CD4-positive, alpha-beta T cell (primary cell): Measurements from ENCODE around the gene HACL1. TPM values are rescaled to one million over a fixed set of nuclear protein-coding genes. Genes with fewer than 3 reads are reported as not detected.
"Not testable (repeated sequence)": the region's sequence is repeated elsewhere in the genome, so short reads cannot be mapped to it uniquely, and the experiment has no call there.

Experiments
- ATAC-seq: fragments of 200-7000 bp; cut with Tn5 transposase; one replicate; pipeline ENCODE4 v1.10.0; 2022; ENCODE audit warnings: mild to moderate bottlenecking; ENCODE audit not compliant: poor library complexity
- CTCF ChIA-PET: fragments of 350-600 bp; sonication (Branson Sonifier 250); formaldehyde crosslinking; loops from one replicate; lab custom pipeline; 2021; ENCODE audit warnings: antibody characterized with exemption, inconsistent platforms; lab: Charles Lee
- POLR2A ChIA-PET: fragments of 350-600 bp; sonication (Branson Sonifier 250); formaldehyde crosslinking; loops from one replicate; lab custom pipeline; 2021; ENCODE audit warnings: antibody characterized with exemption, inconsistent platforms; lab: Charles Lee
- DNase-seq, 14 experiments: peaks; one replicate each; pipeline ENCODE4 v3.0.0-alpha.2; 2013 to 2020; ENCODE audit warnings: mixed read lengths in 2 of 14
- H3K27ac ChIP-seq, 2 donors: one replicate each; pipeline versions ENCODE4 v1.5.1 to v1.7.0; 2013; ENCODE audit warnings: low read length in 2 of 2, low read depth in 1 of 2, mild to moderate bottlenecking in 1 of 2
- H3K27me3 ChIP-seq, 2 experiments: 1 replicate in 1 of 2; 2 replicates in 1 of 2; pipeline versions ENCODE4 v1.6.1 to v1.7.0; 2013; ENCODE audit warnings: low read length in 2 of 2, control low read depth in 1 of 2, mild to moderate bottlenecking in 1 of 2, moderate library complexity in 1 of 2; ENCODE audit not compliant: insufficient read depth in 2 of 2, control insufficient read depth in 1 of 2
- H3K36me3 ChIP-seq: one replicate; pipeline ENCODE4 v1.6.1; 2013; ENCODE audit warnings: low read length, control low read depth; ENCODE audit not compliant: insufficient read depth
- H3K4me1 ChIP-seq: one replicate; pipeline ENCODE4 v1.6.1; 2013; ENCODE audit warnings: low read length, control low read depth; ENCODE audit not compliant: insufficient read depth
- H3K4me3 ChIP-seq: one replicate; pipeline ENCODE4 v1.5.1; 2013; ENCODE audit warnings: mild to moderate bottlenecking, low read length, moderate library complexity
- H3K9me3 ChIP-seq, 2 experiments: 1 replicate in 1 of 2; 2 replicates in 1 of 2; pipeline versions ENCODE4 v1.6.1 to v1.7.0; 2013; ENCODE audit warnings: low read length in 2 of 2, mild to moderate bottlenecking in 2 of 2, control low read depth in 1 of 2, moderate library complexity in 1 of 2; ENCODE audit not compliant: control insufficient read depth in 1 of 2, insufficient read depth in 1 of 2
- H3K27ac Mint-ChIP-seq: one replicate; pipeline ENCODE4 v1.8.0; 2020; ENCODE audit warnings: mixed read lengths
- H3K27me3 Mint-ChIP-seq: one replicate; pipeline ENCODE4 v1.8.0; 2021; ENCODE audit warnings: mixed read lengths
- H3K36me3 Mint-ChIP-seq: one replicate; pipeline ENCODE4 v1.8.0; 2021; ENCODE audit warnings: low read depth, mixed read lengths
- H3K4me1 Mint-ChIP-seq: one replicate; pipeline ENCODE4 v1.8.0; 2021; ENCODE audit warnings: low read depth, mixed read lengths
- H3K4me3 Mint-ChIP-seq: one replicate; pipeline ENCODE4 v1.8.0; 2020; ENCODE audit warnings: mild to moderate bottlenecking, mixed read lengths
- H3K9me3 Mint-ChIP-seq: one replicate; pipeline ENCODE4 v1.8.0; 2020; ENCODE audit warnings: mixed read lengths
- intact Hi-C, 2 experiments: fragments of 100-400 bp; cut with DNase I in 1 of 2; cut with micrococcal nuclease in 1 of 2; formaldehyde crosslinking; loops; one replicate each; pipeline versions ENCODE4 v1.15.1 to v1.9.0; 2023 to 2025; cut with DNase I, micrococcal nuclease
- total RNA-seq, 174 experiments: library from RNA in 2 of 174; stranded (reverse) in 2 of 174; gene quantifications; one replicate each; pipeline ENCODE4 v1.2.3 and lab custom pipeline; 2021 to 2026
- TF ChIP-seq, protein P1 (sequence below): fragments of 200-600 bp; IDR thresholded peaks from one replicate; pipeline ENCODE4 v1.8.0; 2022; ENCODE audit warnings: antibody characterized with exemption, mild to moderate bottlenecking

HACL1 gene
- total RNA-seq, 2 experiments from 2014 or later = 26.6 to 33.2 TPM

DNA sequence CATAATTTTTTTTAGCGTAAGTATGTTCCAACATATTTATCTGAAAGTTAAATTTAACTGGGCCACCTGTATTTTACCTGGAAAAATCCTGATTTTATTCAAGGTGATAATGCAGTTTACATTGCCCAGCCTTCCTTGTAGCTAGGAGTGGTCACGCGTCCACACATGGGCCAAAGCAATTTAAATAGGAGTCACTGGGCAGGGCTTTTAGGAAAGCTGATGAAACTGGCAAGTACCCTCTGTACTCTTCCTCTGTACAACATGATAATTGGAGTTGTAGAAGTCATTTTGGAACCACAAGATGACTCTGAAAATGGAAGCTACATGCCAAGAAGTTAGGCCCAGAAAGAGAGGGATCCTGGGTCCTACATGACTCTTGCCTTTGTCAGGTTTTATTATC is 9.6 kb upstream of the HACL1 start:
- no peaks in the 10 kb centered on the region for H3K27me3 Mint-ChIP-seq
- Histone ChIP-seq H3K9me3 (no peaks in the 10 kb centered on the region), H3K27me3 (no peaks in the 10 kb centered on the region), H3K36me3 (peaks cover 3% of the 10 kb centered on the region), H3K4me3 (no peak overlapping the region), H3K27ac (no peak overlapping the region), H3K4me1 (no peaks in the 10 kb centered on the region)
- peaks cover 19% of the 10 kb centered on the region for H3K36me3 Mint-ChIP-seq
- intact Hi-C loops = no loop called here
- ATAC-seq (no peak), DNase-seq (no peak)
- TF ChIP-seq, protein P1, sequence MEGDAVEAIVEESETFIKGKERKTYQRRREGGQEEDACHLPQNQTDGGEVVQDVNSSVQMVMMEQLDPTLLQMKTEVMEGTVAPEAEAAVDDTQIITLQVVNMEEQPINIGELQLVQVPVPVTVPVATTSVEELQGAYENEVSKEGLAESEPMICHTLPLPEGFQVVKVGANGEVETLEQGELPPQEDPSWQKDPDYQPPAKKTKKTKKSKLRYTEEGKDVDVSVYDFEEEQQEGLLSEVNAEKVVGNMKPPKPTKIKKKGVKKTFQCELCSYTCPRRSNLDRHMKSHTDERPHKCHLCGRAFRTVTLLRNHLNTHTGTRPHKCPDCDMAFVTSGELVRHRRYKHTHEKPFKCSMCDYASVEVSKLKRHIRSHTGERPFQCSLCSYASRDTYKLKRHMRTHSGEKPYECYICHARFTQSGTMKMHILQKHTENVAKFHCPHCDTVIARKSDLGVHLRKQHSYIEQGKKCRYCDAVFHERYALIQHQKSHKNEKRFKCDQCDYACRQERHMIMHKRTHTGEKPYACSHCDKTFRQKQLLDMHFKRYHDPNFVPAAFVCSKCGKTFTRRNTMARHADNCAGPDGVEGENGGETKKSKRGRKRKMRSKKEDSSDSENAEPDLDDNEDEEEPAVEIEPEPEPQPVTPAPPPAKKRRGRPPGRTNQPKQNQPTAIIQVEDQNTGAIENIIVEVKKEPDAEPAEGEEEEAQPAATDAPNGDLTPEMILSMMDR = no peak
- no peaks in the 10 kb centered on the region for H3K9me3 Mint-ChIP-seq
- H3K4me1 Mint-ChIP-seq = peaks cover 13% of the 10 kb centered on the region
- ChIA-PET CTCF (no interaction called here), POLR2A (no interaction called here)
- no peak overlapping the region for H3K4me3 Mint-ChIP-seq
- no peak overlapping the region for H3K27ac Mint-ChIP-seq

DNA sequence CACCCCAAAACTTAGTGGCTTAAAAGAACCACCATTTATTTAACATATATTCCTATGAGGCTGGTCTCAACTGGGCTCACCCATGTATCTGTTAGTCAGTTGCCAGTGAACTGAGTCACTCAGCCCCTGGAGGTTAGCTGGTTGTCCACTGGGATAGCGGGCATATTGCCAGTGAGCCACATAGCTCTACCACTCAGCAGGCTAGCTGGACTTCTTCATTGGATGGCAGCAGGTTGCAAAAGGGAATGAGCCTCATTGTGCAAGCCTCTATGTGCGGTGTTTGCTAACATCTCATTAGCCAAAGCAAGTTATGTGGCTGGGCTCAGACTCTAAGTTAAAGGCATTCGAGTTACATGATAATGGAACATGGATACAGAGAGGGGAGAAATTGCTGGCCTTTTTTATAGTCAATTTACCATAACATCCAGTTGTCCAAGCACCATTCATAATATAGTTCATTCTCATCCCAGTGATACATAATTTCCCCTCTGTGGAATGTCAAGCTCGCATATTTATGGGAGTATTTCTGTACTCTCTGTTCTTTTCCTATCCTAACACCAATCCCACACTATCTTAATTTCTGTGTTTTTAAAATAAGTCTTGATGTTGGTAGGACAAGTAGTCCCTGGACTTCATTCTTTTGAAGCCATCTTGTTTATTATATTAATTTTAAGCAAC is 8.9 kb upstream of the HACL1 start:
- peaks cover 13% of the 10 kb centered on the region for H3K4me1 Mint-ChIP-seq
- CTCF ChIA-PET = no interaction called here

DNA sequence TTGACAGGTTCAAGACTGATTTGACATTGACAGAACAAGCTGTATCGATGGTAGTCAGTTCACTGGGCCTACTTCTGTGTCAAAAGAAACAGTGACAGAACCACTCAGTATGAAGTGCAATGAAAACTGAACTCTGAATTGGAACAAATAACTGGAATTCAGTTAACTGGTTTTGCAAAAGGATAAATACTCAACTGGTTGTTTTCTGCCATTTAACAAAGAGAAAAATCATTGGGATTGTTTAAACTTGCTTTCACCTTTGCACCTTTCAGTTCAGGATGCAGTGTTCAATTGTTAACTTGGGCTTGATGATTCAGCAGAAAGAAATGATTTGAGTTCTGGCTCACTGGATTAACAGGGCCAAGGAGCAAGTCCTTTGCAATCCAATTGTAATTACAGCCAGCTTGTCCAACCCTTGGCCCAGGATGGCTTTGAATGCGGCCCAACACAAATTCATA is 5.1 kb upstream of the HACL1 start:
- H3K9me3 ChIP-seq = no peaks in the 10 kb centered on the region
- Mint-ChIP-seq H3K27ac (no peak overlapping the region), H3K4me1 (peaks cover 27% of the 10 kb centered on the region), H3K36me3 (peaks cover 40% of the 10 kb centered on the region), H3K4me3 (no peak overlapping the region), H3K27me3 (no peaks in the 10 kb centered on the region), H3K9me3 (no peaks in the 10 kb centered on the region)
- TF ChIP-seq, protein P1 = no peak
- ATAC-seq = no peak
- intact Hi-C loops = loop anchor here in 1 of 2 experiments (10.0 kb wide), 3 partner anchors 658 to 962 kb away; partner anchors contain the start of genes DPH3, NR2C2 and OXNAD1
- POLR2A ChIA-PET = no interaction called here
- H3K27ac ChIP-seq = no peak overlapping the region
- peaks cover 3% of the 10 kb centered on the region for H3K36me3 ChIP-seq
- CTCF ChIA-PET = no interaction called here
- H3K4me1 ChIP-seq = peaks cover 7% of the 10 kb centered on the region
- H3K4me3 ChIP-seq = no peak overlapping the region
- no peaks in the 10 kb centered on the region for H3K27me3 ChIP-seq
- DNase-seq = no peak

More for the DNA sequence above, 8.9 kb upstream of the HACL1 start:
- no peak for DNase-seq
- Mint-ChIP-seq H3K4me3 (no peak overlapping the region), H3K27me3 (no peaks in the 10 kb centered on the region), H3K27ac (no peak overlapping the region), H3K9me3 (no peaks in the 10 kb centered on the region), H3K36me3 (peaks cover 21% of the 10 kb centered on the region)
- no peak overlapping the region for H3K27ac ChIP-seq
- H3K9me3 ChIP-seq = no peaks in the 10 kb centered on the region
- ATAC-seq = no peak
- TF ChIP-seq, protein P1 = no peak
- intact Hi-C loops = no loop called here
- no peaks in the 10 kb centered on the region for H3K4me1 ChIP-seq
- H3K36me3 ChIP-seq = peaks cover 3% of the 10 kb centered on the region
- H3K4me3 ChIP-seq = no peak overlapping the region
- POLR2A ChIA-PET = no interaction called here
- H3K27me3 ChIP-seq = no peaks in the 10 kb centered on the region

DNA sequence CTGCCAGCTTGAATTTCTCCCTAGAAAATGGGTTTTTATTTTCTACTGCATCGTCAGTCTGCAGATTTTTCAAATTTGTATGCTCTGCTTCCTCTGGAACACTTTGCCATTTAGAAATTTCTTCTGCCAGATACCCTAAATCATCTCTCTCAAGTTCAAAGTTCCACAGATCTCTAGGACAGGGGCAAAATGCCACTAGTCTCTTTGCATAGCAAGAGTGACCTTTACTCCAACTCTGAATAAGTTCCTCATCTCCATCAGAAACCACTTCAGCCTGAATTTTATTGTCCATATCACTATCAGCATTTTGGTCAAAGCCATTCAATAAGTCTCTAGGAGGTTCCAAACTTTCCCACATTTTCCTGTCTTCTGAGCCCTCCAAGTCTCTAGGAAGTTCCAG is 3.2 kb upstream of the HACL1 start:
- H3K9me3 Mint-ChIP-seq, H3K27ac ChIP-seq, POLR2A ChIA-PET, H3K36me3 ChIP-seq, CTCF ChIA-PET, H3K27me3 ChIP-seq, DNase-seq, ATAC-seq, H3K9me3 ChIP-seq, H3K27me3 Mint-ChIP-seq, H3K4me3 ChIP-seq: not testable (repeated sequence)
- Mint-ChIP-seq H3K36me3 (peaks cover 52% of the 10 kb centered on the region), H3K4me1 (peaks cover 46% of the 10 kb centered on the region), H3K4me3 (peak overlapping the region; percentile 69), H3K27ac (peak overlapping the region; percentile 57)
- intact Hi-C loops = loop anchor here in 1 of 2 experiments (5.0 to 10.0 kb wide), 4 partner anchors 402 to 960 kb away; partner anchors contain the start of genes DPH3, NR2C2 and OXNAD1
- H3K4me1 ChIP-seq = peaks cover 21% of the 10 kb centered on the region

DNA sequence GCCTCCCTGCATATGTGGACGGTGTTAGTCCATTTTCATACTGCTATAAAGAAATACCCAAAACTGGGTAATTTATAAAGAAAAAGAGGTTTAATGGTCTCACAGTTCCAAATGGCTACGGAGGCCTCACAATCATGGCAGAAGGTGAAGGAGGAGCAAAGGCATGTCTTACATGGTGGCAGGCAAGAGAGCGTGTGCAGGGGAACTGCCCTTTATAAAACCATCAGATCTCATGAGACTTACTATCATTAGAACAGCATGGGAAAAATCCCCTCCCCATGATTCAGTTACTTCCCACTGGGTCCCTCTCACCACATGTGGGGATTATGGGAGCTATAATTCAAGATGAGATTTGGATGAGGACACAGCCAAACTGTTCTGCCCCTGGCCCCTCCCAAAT is 1.4 kb upstream of the HACL1 start:
- H3K27me3 Mint-ChIP-seq, H3K9me3 ChIP-seq, CTCF ChIA-PET, H3K9me3 Mint-ChIP-seq, DNase-seq, H3K4me3 ChIP-seq, H3K27me3 ChIP-seq, POLR2A ChIA-PET, ATAC-seq: not testable (repeated sequence)
- Histone ChIP-seq H3K36me3 (peaks cover 25% of the 10 kb centered on the region), H3K4me1 (peaks cover 28% of the 10 kb centered on the region), H3K27ac (peak overlapping the region in 1 of 2 donors; percentile 75)
- Mint-ChIP-seq H3K36me3 (peaks cover 62% of the 10 kb centered on the region), H3K4me3 (peak overlapping the region; percentile 95), H3K27ac (peak overlapping the region; percentile 91), H3K4me1 (peaks cover 56% of the 10 kb centered on the region)
- intact Hi-C loops = loop anchor here in 1 of 2 experiments (5.0 to 10.0 kb wide), 4 partner anchors 401 to 958 kb away; partner anchors contain the start of genes DPH3, NR2C2 and OXNAD1
